ENCODE results near the gene TULP3.

TULP3 gene

DNA sequence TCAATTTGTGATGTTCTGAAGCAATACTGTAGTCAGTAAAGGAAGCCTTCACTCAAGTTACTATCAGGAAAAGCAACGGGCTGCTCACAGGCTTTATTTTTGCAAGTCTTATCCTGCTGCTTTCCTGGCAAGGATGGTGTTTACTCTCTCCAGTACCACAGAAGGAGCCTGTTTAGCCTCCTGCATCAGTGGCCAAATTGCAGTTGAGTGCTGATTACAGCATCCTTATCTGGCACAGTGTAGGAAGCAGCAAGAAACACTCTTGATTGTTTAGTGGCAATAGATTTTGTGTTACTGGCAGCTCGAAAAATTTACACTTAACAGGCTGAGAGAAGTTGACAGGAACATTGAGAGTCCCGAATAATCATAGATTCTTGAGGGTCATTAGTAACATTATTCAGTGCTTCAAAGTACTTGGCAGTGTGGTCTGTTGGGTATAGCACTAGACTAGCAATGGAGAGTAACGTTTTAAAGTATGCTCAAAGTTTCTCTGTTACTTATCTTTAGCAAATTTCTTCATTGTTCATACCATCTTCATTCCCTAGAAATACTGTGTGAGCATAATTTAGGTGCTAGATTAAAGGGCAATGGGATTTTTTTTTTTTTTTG is 11.7 kb downstream of the TULP3 start:
- no peak overlapping the region for H3K4me3 ChIP-seq (ENCODE audit: low read depth, low read length)
- H3K9me3 ChIP-seq (ENCODE audit: severe bottlenecking): no peaks in the 10 kb centered on the region
- DNase-seq: no peak
- no peaks in the 10 kb centered on the region; the same call in 1 of the 2 replicates for H3K36me3 ChIP-seq
- no peaks in the 10 kb centered on the region for H3K27me3 ChIP-seq (ENCODE audit: insufficient read depth, low read depth, severe bottlenecking)
- TF ChIP-seq, protein P1, sequence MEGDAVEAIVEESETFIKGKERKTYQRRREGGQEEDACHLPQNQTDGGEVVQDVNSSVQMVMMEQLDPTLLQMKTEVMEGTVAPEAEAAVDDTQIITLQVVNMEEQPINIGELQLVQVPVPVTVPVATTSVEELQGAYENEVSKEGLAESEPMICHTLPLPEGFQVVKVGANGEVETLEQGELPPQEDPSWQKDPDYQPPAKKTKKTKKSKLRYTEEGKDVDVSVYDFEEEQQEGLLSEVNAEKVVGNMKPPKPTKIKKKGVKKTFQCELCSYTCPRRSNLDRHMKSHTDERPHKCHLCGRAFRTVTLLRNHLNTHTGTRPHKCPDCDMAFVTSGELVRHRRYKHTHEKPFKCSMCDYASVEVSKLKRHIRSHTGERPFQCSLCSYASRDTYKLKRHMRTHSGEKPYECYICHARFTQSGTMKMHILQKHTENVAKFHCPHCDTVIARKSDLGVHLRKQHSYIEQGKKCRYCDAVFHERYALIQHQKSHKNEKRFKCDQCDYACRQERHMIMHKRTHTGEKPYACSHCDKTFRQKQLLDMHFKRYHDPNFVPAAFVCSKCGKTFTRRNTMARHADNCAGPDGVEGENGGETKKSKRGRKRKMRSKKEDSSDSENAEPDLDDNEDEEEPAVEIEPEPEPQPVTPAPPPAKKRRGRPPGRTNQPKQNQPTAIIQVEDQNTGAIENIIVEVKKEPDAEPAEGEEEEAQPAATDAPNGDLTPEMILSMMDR (IDR thresholded peaks at IDR 0.05; ENCODE audit: low read depth, low read length): no peak
- no peak overlapping the region for H3K27ac ChIP-seq

GRCh38 chr12:2904260-2904659 is 13.6 kb downstream of the TULP3 start:
- H3K27ac ChIP-seq: no peak overlapping the region
- no peaks in the 10 kb centered on the region for H3K27me3 ChIP-seq (ENCODE audit: insufficient read depth, low read depth, severe bottlenecking)
- H3K9me3 ChIP-seq (ENCODE audit: severe bottlenecking): no peaks in the 10 kb centered on the region
- DNase-seq: no peak
- H3K4me3 ChIP-seq (ENCODE audit: low read depth, low read length): no peak overlapping the region
- H3K36me3 ChIP-seq: no peaks in the 10 kb centered on the region
- TF ChIP-seq, protein P1 (IDR thresholded peaks at IDR 0.05; ENCODE audit: low read depth, low read length): no peak

GRCh38 chr12:2912216-2912575 is 21.5 kb downstream of the TULP3 start:
- Histone ChIP-seq H3K27ac (no peak overlapping the region), H3K4me3 (ENCODE audit: low read depth, low read length) (no peak overlapping the region), H3K27me3 (ENCODE audit: insufficient read depth, low read depth, severe bottlenecking) (no peaks in the 10 kb centered on the region), H3K9me3 (ENCODE audit: severe bottlenecking) (no peaks in the 10 kb centered on the region), H3K36me3 (peaks cover 26% of the 10 kb centered on the region)
- DNase-seq: no peak
- TF ChIP-seq, protein P1 (IDR thresholded peaks at IDR 0.05; ENCODE audit: low read depth, low read length): no peak

GRCh38 chr12:2919249-2919648 is 28.6 kb downstream of the TULP3 start:
- Histone ChIP-seq H3K27ac (no peak overlapping the region), H3K9me3 (ENCODE audit: severe bottlenecking) (no peaks in the 10 kb centered on the region), H3K36me3 (peaks cover 46% of the 10 kb centered on the region), H3K27me3 (ENCODE audit: insufficient read depth, low read depth, severe bottlenecking) (no peaks in the 10 kb centered on the region), H3K4me3 (ENCODE audit: low read depth, low read length) (no peak overlapping the region)
- DNase-seq: no peak
- TF ChIP-seq, protein P1 (IDR thresholded peaks at IDR 0.05; ENCODE audit: low read depth, low read length): no peak

GRCh38 chr12:2922329-2922728 is 31.6 kb downstream of the TULP3 start:
- Histone ChIP-seq H3K27ac (no peak overlapping the region), H3K4me3 (ENCODE audit: low read depth, low read length) (no peak overlapping the region), H3K36me3 (peaks cover 64% of the 10 kb centered on the region), H3K9me3 (ENCODE audit: severe bottlenecking) (no peaks in the 10 kb centered on the region), H3K27me3 (ENCODE audit: insufficient read depth, low read depth, severe bottlenecking) (no peaks in the 10 kb centered on the region)
- TF ChIP-seq, protein P1 (IDR thresholded peaks at IDR 0.05; ENCODE audit: low read depth, low read length): no peak
- DNase-seq: no peak

- no peak overlapping the region for H3K4me3 ChIP-seq (ENCODE audit: low read depth, low read length)
- TF ChIP-seq, protein P1 (IDR thresholded peaks at IDR 0.05; ENCODE audit: low read depth, low read length): no peak
- H3K27me3 ChIP-seq (ENCODE audit: insufficient read depth, low read depth, severe bottlenecking): no peaks in the 10 kb centered on the region
- H3K36me3 ChIP-seq: peaks cover 71% of the 10 kb centered on the region
- no peak overlapping the region for H3K27ac ChIP-seq
- no peak for DNase-seq
- no peaks in the 10 kb centered on the region for H3K9me3 ChIP-seq (ENCODE audit: severe bottlenecking)
Measured at GRCh38 chr12:2923057-2923456, 32.4 kb downstream of the TULP3 start.

Measured in WERI-Rb-1 (cell line).